Measurements from ENCODE around the gene GTF3C1. TPM values are rescaled to one million over a fixed set of nuclear protein-coding genes. Genes with fewer than 3 reads are reported as not detected.

Gene GTF3C1
- total RNA-seq, 4 donors from 2014 or later, result 129 to 276 (median 181) TPM

- peak overlapping the region; percentile 78 for H3K27ac ChIP-seq
- H3K4me3 ChIP-seq, result peak overlapping the region; percentile 83
- no peak for TF ChIP-seq POLR2A (IDR thresholded peaks at IDR 0.05)
- no peak for TF ChIP-seq POLR2AphosphoS5 (IDR thresholded peaks at IDR 0.05)
- no peak for TF ChIP-seq CTCF (IDR thresholded peaks at IDR 0.05)
- no peak for TF ChIP-seq EP300 (IDR thresholded peaks at IDR 0.05)
- H3K4me1 ChIP-seq, result peaks cover 48% of the 10 kb centered on the region
- WGBS, result 29% methylated on average over 4 of the region's 4 CpGs
- no peaks in the 10 kb centered on the region for H3K36me3 ChIP-seq
- DNase-seq (ENCODE audit: low spot score in 2 of 2), result no peak
- no peaks in the 10 kb centered on the region for H3K27me3 ChIP-seq
- H3K9me3 ChIP-seq, result no peaks in the 10 kb centered on the region
Measured at GRCh38 chr16:27550582-27550920, 838 bp upstream of the GTF3C1 start.

GRCh38 chr16:27549464-27549745 lies 308 bp downstream of the GTF3C1 start:
- Histone ChIP-seq H3K9me3 (no peaks in the 10 kb centered on the region), H3K36me3 (peaks cover 8% of the 10 kb centered on the region), H3K27ac (peak overlapping the region; percentile 81), H3K4me1 (peaks cover 51% of the 10 kb centered on the region), H3K27me3 (no peaks in the 10 kb centered on the region), H3K4me3 (peak overlapping the region; percentile 83)
- no peak for TF ChIP-seq POLR2A (IDR thresholded peaks at IDR 0.05)
- no peak for TF ChIP-seq EP300 (IDR thresholded peaks at IDR 0.05)
- DNase-seq (ENCODE audit: low spot score in 2 of 2), result no peak
- 0% methylated on average over 7 of the region's 21 CpGs for WGBS

- Histone ChIP-seq H3K27me3 (no peaks in the 10 kb centered on the region), H3K27ac (peak overlapping the region; percentile 53), H3K9me3 (no peaks in the 10 kb centered on the region), H3K4me1 (peaks cover 51% of the 10 kb centered on the region), H3K36me3 (peaks cover 24% of the 10 kb centered on the region), H3K4me3 (no peak overlapping the region)
- TF ChIP-seq CTCF (IDR thresholded peaks at IDR 0.05), result no peak
- no peak for TF ChIP-seq EP300 (IDR thresholded peaks at IDR 0.05)
- no peak for TF ChIP-seq POLR2AphosphoS5 (IDR thresholded peaks at IDR 0.05)
- no peak for TF ChIP-seq POLR2A (IDR thresholded peaks at IDR 0.05)
- WGBS, result 61% methylated on average over 2 of the region's 2 CpGs
- DNase-seq (ENCODE audit: low spot score in 2 of 2), result no peak
Measured at GRCh38 chr16:27547851-27548250, 1.9 kb downstream of the GTF3C1 start.

- Histone ChIP-seq H3K27ac (peak overlapping the region; percentile 53), H3K27me3 (no peaks in the 10 kb centered on the region), H3K4me3 (no peak overlapping the region), H3K9me3 (no peaks in the 10 kb centered on the region), H3K36me3 (peaks cover 31% of the 10 kb centered on the region), H3K4me1 (peaks cover 51% of the 10 kb centered on the region)
- 22% methylated on average over 4 of the region's 4 CpGs for WGBS
- no peak for DNase-seq (ENCODE audit: low spot score in 2 of 2)
- TF ChIP-seq POLR2AphosphoS5 (IDR thresholded peaks at IDR 0.05) (no peak), EP300 (IDR thresholded peaks at IDR 0.05) (no peak), POLR2A (IDR thresholded peaks at IDR 0.05) (no peak), CTCF (IDR thresholded peaks at IDR 0.05) (no peak)
Measured at GRCh38 chr16:27547134-27547533, 2.6 kb downstream of the GTF3C1 start.

- TF ChIP-seq POLR2A (IDR thresholded peaks at IDR 0.05), result no peak
- no peak for TF ChIP-seq POLR2AphosphoS5 (IDR thresholded peaks at IDR 0.05)
- no peak for TF ChIP-seq CTCF (IDR thresholded peaks at IDR 0.05)
- Histone ChIP-seq H3K9me3 (no peaks in the 10 kb centered on the region), H3K27me3 (no peaks in the 10 kb centered on the region), H3K4me3 (no peak overlapping the region), H3K4me1 (peaks cover 41% of the 10 kb centered on the region), H3K27ac (no peak overlapping the region), H3K36me3 (peaks cover 55% of the 10 kb centered on the region)
- DNase-seq (ENCODE audit: low spot score in 2 of 2), result no peak
- WGBS, result 97% methylated on average over 4 of the region's 4 CpGs
Measured at GRCh38 chr16:27544671-27545070, 5.0 kb downstream of the GTF3C1 start.

- H3K27me3 ChIP-seq, result no peaks in the 10 kb centered on the region
- 93% methylated on average over 3 of the region's 3 CpGs for WGBS
- no peak for DNase-seq (ENCODE audit: low spot score in 2 of 2)
- H3K4me1 ChIP-seq, result peaks cover 34% of the 10 kb centered on the region
- no peak overlapping the region for H3K27ac ChIP-seq
- TF ChIP-seq EP300 (IDR thresholded peaks at IDR 0.05), result no peak
- TF ChIP-seq POLR2AphosphoS5 (IDR thresholded peaks at IDR 0.05), result no peak
- TF ChIP-seq POLR2A (IDR thresholded peaks at IDR 0.05), result no peak
- TF ChIP-seq CTCF (IDR thresholded peaks at IDR 0.05), result no peak
- peaks cover 62% of the 10 kb centered on the region for H3K36me3 ChIP-seq
- H3K9me3 ChIP-seq, result no peaks in the 10 kb centered on the region
- H3K4me3 ChIP-seq, result no peak overlapping the region
Measured at GRCh38 chr16:27543801-27544200, 5.9 kb downstream of the GTF3C1 start.
